ENCODE results near the gene IFNGR2.
"Not testable (repeated sequence)": the region's sequence is repeated elsewhere in the genome, so short reads cannot be mapped to it uniquely, and the experiment has no call there.

Gene IFNGR2

GRCh38 chr21:33401630-33401992 lies 1.6 kb upstream of the IFNGR2 start:
- no peak for DNase-seq (ENCODE audit: extremely low read depth in 1 of 2, low read depth in 1 of 2)

DNA sequence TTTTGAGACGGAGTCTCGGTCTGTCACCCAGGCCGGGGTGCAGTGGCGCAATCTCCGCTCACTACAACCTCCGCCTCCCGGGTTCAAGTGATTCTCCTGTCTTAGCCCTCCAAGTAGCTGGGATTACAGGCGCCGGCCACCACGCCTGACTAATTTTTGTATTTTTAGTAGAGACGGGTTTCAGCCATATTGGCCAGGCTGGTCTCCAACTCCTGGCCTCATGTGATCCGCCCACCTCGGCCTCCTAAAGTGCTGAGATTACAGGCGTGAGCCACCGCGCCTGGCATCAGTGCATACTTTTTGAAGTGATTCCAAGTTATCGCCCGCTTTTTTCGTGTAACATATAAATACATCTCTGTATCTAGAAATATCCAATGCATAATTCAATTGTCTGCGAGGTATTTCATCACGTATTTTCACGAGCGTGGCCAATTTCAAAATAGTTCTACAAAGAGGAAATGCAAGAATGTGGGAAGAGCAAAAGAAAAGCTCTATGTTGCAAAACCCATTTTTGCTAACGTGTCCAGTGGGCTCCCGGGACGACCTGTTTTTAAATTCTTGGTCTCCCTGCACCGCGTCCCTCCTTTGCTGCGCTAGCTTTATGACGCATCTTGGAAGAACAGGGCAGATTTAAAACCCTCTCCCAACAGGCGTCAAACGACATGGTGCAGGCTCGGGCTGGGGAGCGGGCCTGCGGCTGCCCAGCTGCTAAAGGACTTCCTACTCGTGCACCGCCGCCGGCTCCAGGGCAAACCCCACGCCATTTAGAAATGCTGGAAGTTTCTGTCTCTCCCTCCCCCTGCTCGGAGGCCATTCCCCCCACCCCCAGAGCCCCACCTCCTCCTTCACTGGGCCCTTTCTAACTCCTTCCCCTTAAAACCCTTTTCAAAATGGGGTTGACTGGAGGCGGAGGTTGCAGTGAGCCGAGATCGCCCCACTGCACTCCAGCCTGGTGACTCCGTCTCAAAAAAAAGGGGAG lies 923 bp upstream of the IFNGR2 start:
- DNase-seq (ENCODE audit: extremely low read depth in 1 of 2, low read depth in 1 of 2) = no peak

GRCh38 chr21:33403786-33404585 lies 773 bp downstream of the IFNGR2 start:
- no peak for DNase-seq (ENCODE audit: extremely low read depth in 1 of 2, low read depth in 1 of 2)

- no peak for DNase-seq (ENCODE audit: extremely low read depth in 1 of 2, low read depth in 1 of 2)
These were observed 3.3 kb downstream of the IFNGR2 start for GRCh38 chr21:33406493-33406892.

DNA sequence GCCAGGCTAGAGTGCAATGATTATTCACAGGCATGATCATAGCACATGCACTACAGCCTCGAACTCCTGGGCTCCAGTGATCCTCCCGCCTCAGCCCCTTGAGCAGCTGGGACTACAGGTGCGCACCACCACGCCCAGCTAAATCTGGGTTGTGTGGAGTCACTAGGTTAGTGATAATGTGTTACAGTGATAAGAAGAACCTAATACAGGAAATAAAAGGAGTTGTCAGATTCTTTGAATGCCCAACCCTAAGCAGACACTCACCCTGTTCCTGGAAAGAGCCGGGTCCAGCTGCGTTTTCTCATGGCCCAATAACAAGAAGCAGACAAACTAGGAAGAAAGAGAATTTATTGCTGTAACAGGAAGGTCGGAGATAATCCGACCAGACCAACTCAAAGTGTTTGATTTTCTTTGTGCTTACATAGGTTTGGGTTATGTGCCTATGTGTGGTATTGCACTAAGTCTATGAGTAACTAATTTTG lies 8.8 kb downstream of the IFNGR2 start:
- no peak for DNase-seq (ENCODE audit: extremely low read depth in 1 of 2, low read depth in 1 of 2)

DNA sequence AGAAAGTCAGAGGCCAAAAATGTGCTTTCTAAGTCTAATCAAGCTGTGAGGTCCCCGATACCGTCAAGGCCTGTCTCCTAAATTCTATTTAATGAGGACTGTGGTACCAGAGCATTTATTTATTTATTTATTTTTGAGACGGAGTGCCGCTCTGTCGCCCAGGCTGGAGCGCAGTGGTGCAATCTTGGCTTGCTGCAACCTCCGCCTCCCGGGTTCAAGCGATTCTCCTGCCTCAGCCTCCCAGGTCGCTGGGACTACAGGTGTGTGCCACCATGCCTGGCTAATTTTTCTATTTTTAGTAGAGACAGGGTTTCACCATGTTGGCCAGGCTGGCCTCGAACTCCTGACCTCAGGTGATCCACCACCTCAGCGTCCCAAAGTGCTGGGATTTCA lies 9.2 kb downstream of the IFNGR2 start:
- DNase-seq (ENCODE audit: extremely low read depth in 1 of 2, low read depth in 1 of 2) = not testable (repeated sequence)

DNA sequence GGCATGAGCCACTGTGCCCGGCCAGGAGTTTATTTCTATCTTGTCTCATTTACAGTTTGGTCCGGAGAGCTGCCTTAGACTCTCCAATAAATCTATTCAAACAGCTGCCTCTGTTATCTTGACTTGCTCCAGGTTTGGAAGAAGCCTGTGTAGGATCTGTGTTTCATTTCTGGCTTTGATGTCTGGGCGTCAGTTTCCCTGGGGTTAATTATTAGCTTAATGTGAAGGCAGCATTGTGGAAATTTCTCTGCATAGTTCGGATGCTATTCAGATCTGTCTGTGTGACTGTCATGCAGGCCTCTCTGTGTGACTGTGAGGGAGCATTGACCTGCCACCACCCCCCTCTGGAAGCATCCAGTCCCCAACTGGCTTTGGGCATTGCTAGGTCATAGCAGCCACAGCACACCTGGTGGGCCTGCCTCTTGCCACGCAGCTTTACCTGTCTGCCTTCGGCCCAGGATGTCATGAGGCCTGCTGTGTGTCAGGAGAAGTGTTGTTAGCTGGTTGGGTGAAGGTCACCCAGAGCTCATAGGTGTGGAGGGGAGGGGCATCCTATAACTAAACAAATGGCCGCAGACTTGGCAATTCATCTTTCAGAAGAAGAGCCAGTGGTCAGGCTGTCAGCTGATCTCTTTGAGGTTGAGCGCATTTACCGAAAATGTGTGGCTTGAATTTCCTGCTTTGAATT lies 9.8 kb downstream of the IFNGR2 start:
- no peak for DNase-seq (ENCODE audit: extremely low read depth in 1 of 2, low read depth in 1 of 2)

DNA sequence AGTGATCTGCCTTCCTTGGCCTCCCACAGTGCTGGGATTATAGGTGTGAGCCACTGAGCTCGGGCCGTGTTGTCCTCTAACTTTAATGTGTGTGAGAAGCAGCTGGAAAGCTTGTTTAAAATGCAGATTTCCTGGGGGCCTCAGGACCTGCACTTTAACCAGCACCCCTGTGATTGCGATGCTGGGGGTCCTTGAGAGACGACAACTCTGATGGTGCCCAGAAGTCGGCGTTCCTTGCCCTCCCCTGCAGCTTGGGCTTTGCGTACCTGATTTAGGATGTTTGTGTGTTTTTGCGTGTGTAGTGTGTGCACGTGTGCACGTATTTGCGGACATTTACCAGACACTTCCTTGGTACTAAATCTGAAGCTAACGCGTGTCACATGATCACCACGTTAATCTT lies 10.9 kb downstream of the IFNGR2 start:
- DNase-seq (ENCODE audit: extremely low read depth in 1 of 2, low read depth in 1 of 2) = no peak

- no peak for DNase-seq (ENCODE audit: extremely low read depth in 1 of 2, low read depth in 1 of 2)
These were observed 11.7 kb downstream of the IFNGR2 start for GRCh38 chr21:33414926-33415325.

GRCh38 chr21:33418691-33419090 lies 15.5 kb downstream of the IFNGR2 start:
- DNase-seq (ENCODE audit: extremely low read depth in 1 of 2, low read depth in 1 of 2) = no peak

DNA sequence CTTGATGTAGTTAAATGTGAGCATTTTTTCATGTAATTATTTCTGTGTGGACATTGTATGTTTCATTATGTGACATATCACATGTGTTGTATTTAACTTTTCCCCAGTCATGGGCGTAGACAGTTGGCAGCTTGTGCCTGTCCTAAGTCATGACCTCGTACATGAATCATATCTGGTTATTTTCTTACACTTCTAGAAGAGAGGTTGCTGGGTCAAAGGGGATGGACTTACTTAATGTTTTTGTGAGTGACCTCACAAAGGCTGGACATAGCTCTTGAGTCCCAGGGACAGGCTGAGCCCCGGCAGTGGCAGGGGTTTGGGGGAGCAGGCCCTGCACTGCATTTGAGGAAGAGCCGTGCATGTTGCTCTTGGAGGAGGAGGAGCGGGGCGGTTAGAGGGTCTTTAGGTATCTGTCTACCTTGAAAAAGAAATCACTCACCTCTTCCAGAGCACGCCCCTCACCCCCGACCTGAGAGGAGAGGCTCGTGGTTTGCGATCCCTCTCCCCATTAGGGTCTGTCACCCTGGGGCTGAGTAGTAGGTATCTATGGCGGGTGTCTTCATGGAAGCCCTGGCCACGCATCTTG lies 16.4 kb downstream of the IFNGR2 start:
- no peak for DNase-seq (ENCODE audit: extremely low read depth in 1 of 2, low read depth in 1 of 2)

DNA sequence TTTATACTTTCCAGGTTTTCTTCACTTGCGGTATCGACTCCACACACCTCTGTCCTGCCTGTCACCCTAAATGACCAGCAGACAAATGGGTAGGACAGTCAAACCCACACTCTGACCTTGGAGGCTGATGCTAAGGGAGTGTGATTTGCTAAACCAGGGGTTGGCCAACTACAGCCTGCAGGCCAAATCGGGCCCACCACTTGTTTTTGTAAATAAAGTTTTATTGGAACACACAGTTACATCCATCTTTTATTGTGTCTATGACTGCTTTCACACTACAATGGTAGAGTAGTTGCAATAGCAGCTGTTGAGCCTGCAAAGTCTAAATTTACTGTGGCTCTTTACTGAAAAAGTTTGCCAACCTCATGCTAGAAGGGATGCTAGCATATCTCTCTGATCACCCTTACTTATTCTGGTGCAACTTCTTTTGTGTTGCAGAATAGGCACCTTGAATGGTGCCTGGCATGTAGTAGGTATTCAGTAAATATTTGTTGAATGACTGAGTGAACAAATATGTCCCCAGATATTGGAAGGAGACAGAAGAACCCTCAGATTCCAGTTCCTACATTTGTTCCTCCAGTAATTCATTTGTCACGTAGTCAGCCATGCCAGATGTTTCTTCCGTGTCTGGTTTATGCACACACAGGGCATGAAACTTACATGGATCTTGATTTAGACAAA lies 18.6 kb downstream of the IFNGR2 start:
- DNase-seq (ENCODE audit: extremely low read depth in 1 of 2, low read depth in 1 of 2) = no peak

DNA sequence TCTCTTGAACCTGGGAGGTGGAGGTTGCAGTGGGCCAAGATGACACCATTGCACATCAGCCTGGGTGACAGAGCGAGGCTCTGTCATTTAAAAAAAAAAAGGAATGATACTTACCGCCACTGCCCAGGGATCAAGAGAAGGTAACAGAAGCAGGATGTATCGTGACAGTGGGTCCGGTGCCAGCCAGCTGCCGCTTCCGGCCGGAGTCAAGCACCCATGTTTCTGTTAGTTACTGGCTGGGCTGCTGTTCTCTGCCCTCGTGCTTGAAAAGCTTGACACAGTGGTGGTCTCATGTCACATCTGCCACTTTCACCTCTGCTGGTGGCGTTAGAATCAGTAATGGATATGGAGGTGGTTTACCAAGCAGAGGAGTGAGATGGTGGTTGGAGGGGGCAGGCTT lies 21.0 kb downstream of the IFNGR2 start:
- no peak for DNase-seq (ENCODE audit: extremely low read depth in 1 of 2, low read depth in 1 of 2)

DNA sequence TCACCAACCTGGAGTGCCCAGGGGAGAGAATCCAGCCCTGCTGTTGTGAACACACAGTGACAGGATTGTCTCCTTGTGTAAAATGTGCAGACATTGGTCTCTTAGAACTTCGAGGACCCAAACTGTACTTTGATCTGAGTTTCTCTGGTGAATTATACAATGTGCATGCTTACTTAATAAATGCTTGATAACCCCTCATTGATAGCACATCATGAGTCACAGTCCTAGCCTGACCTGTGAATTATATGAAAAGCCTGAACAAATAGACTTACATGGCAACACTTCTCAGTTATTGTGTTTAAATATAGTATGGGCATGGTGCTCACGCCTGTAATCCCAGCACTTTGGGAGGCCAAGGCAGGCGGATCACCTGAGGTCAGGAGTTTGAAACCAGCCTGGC lies 22.6 kb downstream of the IFNGR2 start:
- no peak for DNase-seq (ENCODE audit: extremely low read depth in 1 of 2, low read depth in 1 of 2)

DNA sequence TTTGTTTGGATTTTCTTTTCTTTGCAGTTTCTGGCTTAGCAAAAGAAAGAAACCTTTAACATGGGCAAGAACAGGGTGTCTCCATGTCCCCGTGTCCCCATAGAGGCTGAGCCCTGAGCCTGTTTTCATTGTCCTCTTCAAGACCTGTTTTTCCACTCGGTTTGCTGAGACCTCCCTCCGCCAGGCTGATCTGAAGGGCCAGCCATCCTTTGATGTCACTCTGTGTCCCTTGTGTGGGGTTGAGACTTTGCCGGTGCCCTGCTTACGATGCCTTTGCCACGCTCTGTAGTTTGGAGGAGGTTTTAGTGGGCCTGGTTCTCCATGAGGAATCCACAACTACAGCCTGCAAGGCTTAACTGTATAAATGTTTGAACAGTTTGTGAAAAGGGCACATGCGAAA lies 23.8 kb downstream of the IFNGR2 start:
- DNase-seq (ENCODE audit: extremely low read depth in 1 of 2, low read depth in 1 of 2) = no peak

DNA sequence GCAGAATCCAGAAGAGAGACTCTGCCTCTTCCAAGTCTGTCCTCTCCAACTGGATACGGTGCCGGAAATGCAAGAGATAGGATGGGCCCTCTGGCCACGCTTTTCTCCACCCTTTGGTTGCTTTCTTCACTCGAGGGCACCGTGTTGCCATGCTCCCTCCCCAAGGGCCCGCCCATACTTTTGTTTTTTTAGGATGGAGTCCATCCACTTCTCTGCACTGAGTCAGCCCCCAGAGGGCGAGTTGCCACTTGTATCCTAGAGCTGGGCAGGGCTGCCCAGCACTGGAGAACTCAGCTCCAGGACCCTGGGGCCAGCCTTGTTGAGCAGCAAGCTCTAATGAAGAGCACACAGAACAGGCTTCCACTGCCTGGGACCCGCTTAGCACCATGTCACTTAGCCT lies 25.5 kb downstream of the IFNGR2 start:
- DNase-seq (ENCODE audit: extremely low read depth in 1 of 2, low read depth in 1 of 2) = no peak

DNA sequence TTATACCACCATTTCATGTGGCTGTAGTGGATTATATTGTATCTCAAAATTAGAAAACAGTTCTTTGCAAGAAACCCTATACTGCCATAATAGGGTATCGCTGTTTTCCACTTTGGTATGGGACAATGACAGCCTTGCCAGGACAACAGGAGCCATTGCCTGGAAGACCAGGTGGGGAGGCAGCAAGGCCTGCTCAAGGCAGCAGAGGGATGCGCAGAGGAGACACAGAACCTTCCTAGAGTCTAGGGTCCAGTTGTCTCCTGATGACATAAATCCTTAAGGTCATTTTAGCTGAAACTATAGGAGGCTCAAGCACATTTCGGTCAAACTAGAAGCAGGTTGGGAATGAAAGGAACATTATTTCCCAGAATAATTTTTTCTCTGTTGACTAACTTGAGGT lies 27.6 kb downstream of the IFNGR2 start:
- no peak for DNase-seq (ENCODE audit: extremely low read depth in 1 of 2, low read depth in 1 of 2)

GRCh38 chr21:33432496-33432895 lies 29.3 kb downstream of the IFNGR2 start:
- DNase-seq (ENCODE audit: extremely low read depth in 1 of 2, low read depth in 1 of 2) = no peak

- DNase-seq (ENCODE audit: extremely low read depth in 1 of 2, low read depth in 1 of 2) = no peak
These were observed 29.8 kb downstream of the IFNGR2 start for GRCh38 chr21:33433001-33433400.

GRCh38 chr21:33433425-33434114 lies 30.4 kb downstream of the IFNGR2 start:
- DNase-seq (ENCODE audit: extremely low read depth in 1 of 2, low read depth in 1 of 2) = no peak
